Vagina (tissue), 2 donors: ENCODE data around the gene INTS11. TPM values are rescaled to one million over a fixed set of nuclear protein-coding genes. Genes with fewer than 3 reads are reported as not detected.

Experiments used
- DNase-seq, 2 donors: peaks; one replicate each; pipeline ENCODE4 v3.0.0-alpha.2; 2017; ENCODE audit errors: extremely low spot score in 2 of 2
- H3K27ac ChIP-seq: fragments of 200-600 bp; sonication (generic); one replicate; pipeline ENCODE4 v1.5.1; 2019
- H3K27me3 ChIP-seq: fragments of 200-600 bp; sonication (generic); one replicate; pipeline ENCODE4 v1.5.1; 2019
- H3K36me3 ChIP-seq, 2 donors: fragments of 200-600 bp; sonication (generic); one replicate each; pipeline ENCODE4 v1.5.1; 2017 to 2019
- H3K4me1 ChIP-seq: fragments of 200-600 bp; sonication (generic); one replicate; pipeline ENCODE4 v1.5.1; 2019
- H3K4me3 ChIP-seq, 2 donors: fragments of 200-600 bp; sonication (generic); 1 replicate in 1 of 2; 2 replicates in 1 of 2; pipeline ENCODE4 v1.5.1; 2016 to 2019
- H3K9me3 ChIP-seq: fragments of 200-600 bp; sonication (generic); one replicate; pipeline ENCODE4 v1.5.1; 2019
- POLR2A ChIP-seq, 2 donors: fragments of 450-650 bp; IDR thresholded peaks; one replicate each; pipeline ENCODE4 v1.6.1; 2017; ENCODE audit warnings: antibody characterized with exemption in 2 of 2, mild to moderate bottlenecking in 2 of 2, moderate library complexity in 2 of 2
- POLR2AphosphoS5 ChIP-seq, 2 donors: sonication (generic); formaldehyde crosslinking; IDR thresholded peaks; one replicate each; pipeline ENCODE4 v1.9.0; 2017; ENCODE audit warnings: antibody characterized with exemption in 2 of 2, mild to moderate bottlenecking in 2 of 2, low read depth in 1 of 2; ENCODE audit not compliant: insufficient read depth in 1 of 2
- intact Hi-C: fragments of 100-400 bp; cut with DNase I; formaldehyde crosslinking; loops from one replicate; pipeline ENCODE4 v1.15.1; 2023
- total RNA-seq: library from RNA; depleted of rRNA; stranded (reverse); fragments of >200 nt; gene quantifications from one replicate; pipeline ENCODE4 v1.2.3, GENCODE V29; 2016
- TF ChIP-seq, protein P1 (sequence below), 3 experiments: fragments of 450-650 bp in 2 of 3; fragments of 200-600 bp in 1 of 3; sonication (generic) in 1 of 3; IDR thresholded peaks; one replicate each; pipeline ENCODE4 v1.5.1; 2017 to 2019; ENCODE audit warnings: antibody characterized with exemption in 3 of 3, mild to moderate bottlenecking in 2 of 3, moderate library complexity in 2 of 3

The INTS11 gene
- total RNA-seq, 1 donor from 2014 or later: 142 TPM

DNA sequence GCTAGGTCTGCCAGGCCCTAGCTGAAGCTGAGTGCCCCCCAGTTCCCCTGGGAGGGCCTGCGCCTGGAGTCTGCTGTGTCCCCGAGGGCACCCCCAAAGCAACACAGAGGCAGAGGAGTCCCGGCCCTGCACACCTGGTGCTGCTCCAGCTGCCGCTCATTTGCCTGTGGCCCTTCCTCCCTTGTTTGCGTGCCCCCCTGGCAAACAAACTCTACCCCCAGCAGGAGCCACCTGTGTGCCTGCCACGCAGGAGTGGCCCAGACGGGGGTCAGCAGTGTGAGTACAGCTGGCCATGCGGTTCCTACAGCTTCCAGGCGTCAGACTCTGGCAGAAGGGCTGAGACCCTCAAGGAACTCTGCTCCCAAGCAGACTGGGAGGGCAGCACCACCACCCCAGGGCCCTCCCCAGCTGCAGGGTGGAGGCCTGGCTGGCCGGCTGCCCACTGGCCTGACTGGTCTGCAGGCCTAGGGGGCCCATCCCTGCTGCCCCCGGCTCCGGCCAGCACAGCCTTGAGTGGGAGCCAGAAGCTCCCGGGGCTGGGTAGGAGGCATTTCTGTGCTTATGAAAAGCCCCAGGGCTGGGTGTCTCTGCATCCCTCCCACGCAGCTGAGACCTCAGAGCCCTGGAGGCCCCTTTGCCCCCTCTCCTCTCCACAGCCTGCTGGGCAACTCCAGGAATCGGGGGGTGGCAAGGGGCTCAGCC lies 6.1 kb upstream of the INTS11 start:
- H3K27ac ChIP-seq: no peak overlapping the region
- peaks cover 0 to 15% of the 10 kb centered on the region in 2 donors for H3K36me3 ChIP-seq
- TF ChIP-seq POLR2A (IDR thresholded peaks at IDR 0.05): no peak
- no peak for TF ChIP-seq POLR2AphosphoS5 (IDR thresholded peaks at IDR 0.05; ENCODE audit: insufficient read depth in 1 of 2, low read depth in 1 of 2)
- TF ChIP-seq, protein P1, sequence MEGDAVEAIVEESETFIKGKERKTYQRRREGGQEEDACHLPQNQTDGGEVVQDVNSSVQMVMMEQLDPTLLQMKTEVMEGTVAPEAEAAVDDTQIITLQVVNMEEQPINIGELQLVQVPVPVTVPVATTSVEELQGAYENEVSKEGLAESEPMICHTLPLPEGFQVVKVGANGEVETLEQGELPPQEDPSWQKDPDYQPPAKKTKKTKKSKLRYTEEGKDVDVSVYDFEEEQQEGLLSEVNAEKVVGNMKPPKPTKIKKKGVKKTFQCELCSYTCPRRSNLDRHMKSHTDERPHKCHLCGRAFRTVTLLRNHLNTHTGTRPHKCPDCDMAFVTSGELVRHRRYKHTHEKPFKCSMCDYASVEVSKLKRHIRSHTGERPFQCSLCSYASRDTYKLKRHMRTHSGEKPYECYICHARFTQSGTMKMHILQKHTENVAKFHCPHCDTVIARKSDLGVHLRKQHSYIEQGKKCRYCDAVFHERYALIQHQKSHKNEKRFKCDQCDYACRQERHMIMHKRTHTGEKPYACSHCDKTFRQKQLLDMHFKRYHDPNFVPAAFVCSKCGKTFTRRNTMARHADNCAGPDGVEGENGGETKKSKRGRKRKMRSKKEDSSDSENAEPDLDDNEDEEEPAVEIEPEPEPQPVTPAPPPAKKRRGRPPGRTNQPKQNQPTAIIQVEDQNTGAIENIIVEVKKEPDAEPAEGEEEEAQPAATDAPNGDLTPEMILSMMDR (IDR thresholded peaks at IDR 0.05): no peak
- intact Hi-C loops: no loop called here
- H3K4me1 ChIP-seq: peaks cover 48% of the 10 kb centered on the region
- DNase-seq: no peak
- H3K9me3 ChIP-seq: no peaks in the 10 kb centered on the region
- no peak overlapping the region for H3K4me3 ChIP-seq
- H3K27me3 ChIP-seq: no peaks in the 10 kb centered on the region

DNA sequence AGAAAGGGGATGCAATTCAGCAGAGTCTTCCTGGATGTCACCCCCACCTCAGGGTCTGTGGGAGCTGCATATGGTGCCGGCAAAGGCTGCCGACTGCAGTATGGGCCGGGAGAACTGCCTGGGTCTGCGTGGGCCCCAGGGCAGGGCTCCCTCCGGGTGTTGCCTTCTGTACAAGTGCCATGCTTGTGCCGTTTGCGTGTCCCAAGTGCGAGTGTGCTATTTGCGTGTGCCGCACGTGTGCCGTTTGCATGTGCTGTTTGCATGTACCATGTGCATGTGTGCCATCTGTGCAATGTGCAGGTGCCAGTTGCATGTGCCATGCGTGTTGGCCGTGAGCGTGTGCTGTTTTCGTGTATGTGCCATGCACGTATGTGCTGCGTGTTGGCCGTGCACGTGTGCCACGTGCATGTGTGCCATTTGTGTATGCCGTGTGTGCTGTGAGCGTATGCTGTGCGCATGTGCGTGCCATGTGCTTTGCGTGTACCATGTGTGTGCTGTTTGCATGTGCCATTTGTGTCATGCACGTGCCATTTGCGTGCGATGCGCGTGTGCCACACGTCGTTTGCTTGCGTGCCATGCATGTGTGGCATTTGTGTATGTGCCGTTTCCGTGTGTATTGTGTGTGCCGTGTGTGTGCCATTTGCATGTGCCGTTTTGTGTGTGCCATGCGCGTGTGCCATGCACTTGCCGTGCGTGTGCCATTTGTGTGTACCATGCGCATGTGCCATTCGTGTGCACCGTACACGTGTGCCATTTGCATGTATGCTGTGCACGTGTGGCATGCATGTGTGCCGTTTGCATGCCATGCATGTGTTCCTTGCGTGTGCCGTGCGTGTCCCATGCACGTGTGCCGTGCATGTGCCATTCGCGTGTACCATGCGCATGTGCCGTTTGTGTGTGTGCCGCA lies 5.1 kb upstream of the INTS11 start:
- H3K27me3 ChIP-seq: no peaks in the 10 kb centered on the region
- H3K4me3 ChIP-seq: no peak overlapping the region
- no peak overlapping the region for H3K27ac ChIP-seq
- peaks cover 55% of the 10 kb centered on the region for H3K4me1 ChIP-seq
- no peaks in the 10 kb centered on the region for H3K9me3 ChIP-seq
- DNase-seq: no peak
- no peak for TF ChIP-seq POLR2A (IDR thresholded peaks at IDR 0.05)
- TF ChIP-seq, protein P1 (IDR thresholded peaks at IDR 0.05): no peak
- no peak for TF ChIP-seq POLR2AphosphoS5 (IDR thresholded peaks at IDR 0.05; ENCODE audit: insufficient read depth in 1 of 2, low read depth in 1 of 2)
- peaks cover 0 to 15% of the 10 kb centered on the region in 2 donors for H3K36me3 ChIP-seq
- intact Hi-C loops: no loop called here

DNA sequence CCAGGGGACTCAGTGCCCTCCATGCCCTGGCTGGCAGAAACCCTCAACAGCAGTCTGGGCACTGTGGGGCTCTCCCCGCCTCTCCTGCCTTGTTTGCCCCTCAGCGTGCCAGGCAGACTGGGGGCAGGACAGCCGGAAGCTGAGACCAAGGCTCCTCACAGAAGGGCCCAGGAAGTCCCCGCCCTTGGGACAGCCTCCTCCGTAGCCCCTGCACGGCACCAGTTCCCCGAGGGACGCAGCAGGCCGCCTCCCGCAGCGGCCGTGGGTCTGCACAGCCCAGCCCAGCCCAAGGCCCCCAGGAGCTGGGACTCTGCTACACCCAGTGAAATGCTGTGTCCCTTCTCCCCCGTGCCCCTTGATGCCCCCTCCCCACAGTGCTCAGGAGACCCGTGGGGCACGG lies 3.8 kb upstream of the INTS11 start:
- no peaks in the 10 kb centered on the region for H3K27me3 ChIP-seq
- no peak for DNase-seq
- no peak overlapping the region for H3K27ac ChIP-seq
- H3K4me1 ChIP-seq: peaks cover 55% of the 10 kb centered on the region
- H3K4me3 ChIP-seq: no peak overlapping the region
- intact Hi-C loops: no loop called here
- TF ChIP-seq POLR2A (IDR thresholded peaks at IDR 0.05) (no peak), POLR2AphosphoS5 (IDR thresholded peaks at IDR 0.05; ENCODE audit: insufficient read depth in 1 of 2, low read depth in 1 of 2) (no peak)
- TF ChIP-seq, protein P1 (IDR thresholded peaks at IDR 0.05): no peak
- H3K36me3 ChIP-seq: peaks cover 0 to 15% of the 10 kb centered on the region in 2 donors
- H3K9me3 ChIP-seq: no peaks in the 10 kb centered on the region

DNA sequence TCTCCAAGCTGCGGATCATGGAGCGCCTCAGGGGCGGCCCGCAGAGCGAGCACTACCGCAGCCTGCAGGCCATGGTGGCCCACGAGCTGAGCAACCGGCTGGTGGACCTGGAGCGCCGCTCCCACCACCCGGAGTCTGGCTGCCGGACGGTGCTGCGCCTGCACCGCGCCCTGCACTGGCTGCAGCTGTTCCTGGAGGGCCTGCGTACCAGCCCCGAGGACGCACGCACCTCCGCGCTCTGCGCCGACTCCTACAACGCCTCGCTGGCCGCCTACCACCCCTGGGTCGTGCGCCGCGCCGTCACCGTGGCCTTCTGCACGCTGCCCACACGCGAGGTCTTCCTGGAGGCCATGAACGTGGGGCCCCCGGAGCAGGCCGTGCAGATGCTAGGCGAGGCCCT lies 2.8 kb upstream of the INTS11 start:
- intact Hi-C loops: no loop called here
- Histone ChIP-seq H3K36me3 (peaks cover 0 to 15% of the 10 kb centered on the region in 2 donors), H3K27me3 (no peaks in the 10 kb centered on the region), H3K9me3 (no peaks in the 10 kb centered on the region), H3K4me3 (no peak overlapping the region), H3K4me1 (peaks cover 54% of the 10 kb centered on the region), H3K27ac (no peak overlapping the region)
- DNase-seq: no peak
- TF ChIP-seq POLR2A (IDR thresholded peaks at IDR 0.05) (no peak), POLR2AphosphoS5 (IDR thresholded peaks at IDR 0.05; ENCODE audit: insufficient read depth in 1 of 2, low read depth in 1 of 2) (no peak)
- TF ChIP-seq, protein P1 (IDR thresholded peaks at IDR 0.05): no peak
